ENCODE measurements around the gene RPS6KA2.
"Not testable (repeated sequence)": the region's sequence is repeated elsewhere in the genome, so short reads cannot be mapped to it uniquely, and the experiment has no call there.

Gene RPS6KA2

GRCh38 chr6:166553563-166554271, 73.3 kb downstream of the RPS6KA2 start:
- no peak for DNase-seq (ENCODE audit: low spot score)

DNA sequence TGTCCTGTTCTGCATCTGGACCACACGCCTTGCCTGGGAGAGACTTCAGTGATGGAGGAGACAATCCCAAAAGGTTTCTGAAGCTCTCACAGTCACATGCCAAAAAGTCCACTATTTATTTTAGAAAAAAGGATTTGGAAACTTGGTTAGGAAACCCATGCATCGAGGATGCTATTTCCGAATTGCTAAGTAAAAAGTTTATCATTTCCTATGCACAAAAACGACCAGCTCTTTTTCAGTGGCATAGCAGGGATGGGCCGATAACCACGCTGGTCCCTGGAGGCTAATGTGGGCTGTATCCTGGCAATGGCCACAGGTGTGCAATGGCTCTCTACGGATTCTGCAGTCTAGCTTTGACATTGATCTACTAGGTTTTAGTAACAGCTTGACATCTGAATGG, 74.5 kb downstream of the RPS6KA2 start:
- DNase-seq (ENCODE audit: low spot score), result no peak

DNA sequence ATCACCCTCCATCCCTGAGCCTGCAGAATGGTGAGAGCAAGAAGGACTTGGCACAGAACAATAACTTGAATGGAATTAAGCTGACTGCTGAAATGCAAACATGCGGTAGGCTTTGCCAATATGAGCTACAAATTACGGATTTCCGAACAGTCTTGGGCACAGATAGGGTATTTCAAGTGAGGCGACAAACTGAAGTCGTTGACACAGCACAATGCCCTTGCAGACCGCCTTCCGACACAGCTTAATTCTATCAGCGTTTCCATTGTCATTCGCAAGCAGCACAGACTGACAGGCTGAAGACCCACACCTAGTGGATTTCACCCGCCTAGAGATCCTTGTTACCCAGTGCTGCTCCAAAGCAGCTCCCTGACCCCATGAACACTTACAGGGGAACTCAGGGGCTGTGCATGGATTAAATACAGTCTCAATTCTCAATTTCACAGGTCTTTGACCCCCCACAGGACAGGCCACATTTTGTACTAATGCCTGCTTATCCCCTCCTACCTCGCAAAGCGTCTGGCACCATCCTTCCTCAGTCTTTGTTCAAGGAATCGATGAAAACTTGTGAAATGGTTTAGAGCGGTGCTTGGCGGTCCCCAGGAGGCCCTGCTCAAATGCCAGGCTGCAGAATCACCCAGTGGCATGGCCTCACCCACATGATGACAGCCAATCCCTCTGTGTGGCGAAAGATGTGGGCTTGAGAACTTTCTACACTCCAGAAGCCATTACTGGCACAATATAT, 75.1 kb downstream of the RPS6KA2 start:
- DNase-seq (ENCODE audit: low spot score), result no peak

DNA sequence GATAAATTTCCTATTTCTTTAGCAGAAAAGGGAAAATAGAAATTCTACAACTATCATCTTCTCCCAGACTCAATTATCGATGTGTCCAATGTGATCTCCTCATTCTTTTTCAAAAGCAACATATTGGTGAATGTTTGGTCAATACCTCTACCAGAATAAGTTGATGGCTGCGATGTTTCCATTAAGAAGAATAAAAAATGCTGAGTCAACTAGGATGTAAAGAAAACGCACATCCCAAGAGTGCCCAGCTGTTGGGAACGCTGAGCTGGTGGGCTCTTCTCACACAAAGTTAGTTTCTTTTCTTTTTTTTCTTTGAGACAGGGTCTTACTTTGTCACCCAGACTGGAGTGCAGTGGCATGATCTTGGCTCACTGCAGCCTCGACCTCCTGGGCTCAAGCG, 80.4 kb downstream of the RPS6KA2 start:
- DNase-seq (ENCODE audit: low spot score), result no peak

DNA sequence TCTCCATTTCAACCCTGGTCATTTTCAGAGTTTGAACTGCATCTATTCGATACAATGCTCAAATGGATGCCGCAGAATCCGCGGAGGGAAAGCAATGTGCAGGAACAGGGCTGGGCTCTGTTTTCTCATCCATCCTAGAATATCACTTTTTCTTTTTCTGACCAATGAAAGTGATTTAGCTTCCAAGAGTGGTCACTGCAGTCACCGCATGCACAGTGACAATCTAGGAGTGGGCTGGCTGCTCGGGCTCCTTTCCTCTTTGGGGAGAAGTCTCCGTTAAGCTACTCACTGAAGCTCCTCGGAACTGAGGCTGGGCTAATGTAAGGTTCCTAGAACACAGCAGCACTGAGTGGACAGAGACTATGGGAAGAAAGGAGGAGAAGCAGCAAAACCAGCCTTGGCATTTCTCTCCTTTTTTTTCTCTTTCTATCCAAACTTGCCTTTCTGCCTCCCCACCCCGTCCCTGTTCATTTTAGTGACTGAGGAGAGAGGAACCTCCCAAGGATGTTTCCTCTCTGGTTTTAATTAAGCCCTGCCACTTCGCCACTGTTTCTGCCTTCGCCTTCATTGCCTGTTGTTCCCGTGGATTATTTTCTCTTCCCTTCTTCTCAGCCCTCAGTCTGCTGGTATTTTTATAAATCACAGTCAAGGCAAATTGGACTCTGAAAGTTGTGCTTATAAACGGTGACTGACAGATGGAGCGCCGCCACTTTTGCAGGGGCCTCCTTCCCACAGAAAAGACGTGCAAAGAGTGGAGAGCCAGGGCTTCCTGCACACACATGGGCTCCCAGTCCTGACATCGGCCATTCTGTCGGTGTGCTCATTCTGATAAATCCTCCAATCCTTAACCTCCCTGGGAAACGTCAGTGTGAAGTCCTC, 81.7 kb downstream of the RPS6KA2 start:
- DNase-seq (ENCODE audit: low spot score), result no peak

GRCh38 chr6:166544296-166544605, 82.8 kb downstream of the RPS6KA2 start:
- no peak for DNase-seq (ENCODE audit: low spot score)

DNA sequence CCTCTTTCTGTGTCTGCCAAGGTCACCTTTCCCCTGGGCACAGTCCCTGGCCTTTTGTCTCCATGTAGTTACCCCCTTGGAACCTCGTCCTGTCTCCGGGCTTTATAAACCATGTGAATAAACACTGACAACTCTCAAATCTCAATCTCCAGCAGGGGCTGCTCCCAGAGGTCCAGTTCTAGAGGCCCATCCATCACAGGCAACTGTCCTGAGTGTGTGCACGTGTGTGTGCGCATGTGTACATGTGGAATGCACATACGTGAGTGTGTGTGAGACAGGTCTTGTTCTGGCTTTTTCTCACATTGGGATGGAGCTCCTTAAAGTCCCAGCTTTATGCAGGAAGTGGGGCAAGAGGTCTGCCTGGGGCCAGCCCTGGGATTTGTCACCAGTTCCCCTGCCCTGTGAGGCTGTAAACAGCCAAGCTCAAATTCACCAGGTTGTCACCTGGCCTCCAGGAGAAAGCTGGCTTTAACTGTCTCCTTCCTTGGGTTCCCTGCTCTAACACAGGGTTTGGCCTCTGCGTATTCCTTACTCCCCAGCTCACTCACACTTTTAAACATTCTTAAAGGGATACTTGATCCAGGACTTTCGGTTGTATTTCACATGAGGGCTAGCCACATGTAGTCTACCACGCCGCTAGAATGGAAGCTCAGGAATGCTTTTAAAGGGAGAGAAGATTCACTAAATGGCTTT, 83.3 kb downstream of the RPS6KA2 start:
- no peak for DNase-seq (ENCODE audit: low spot score)

GRCh38 chr6:166542580-166542912, 84.5 kb downstream of the RPS6KA2 start:
- DNase-seq (ENCODE audit: low spot score), result no peak

DNA sequence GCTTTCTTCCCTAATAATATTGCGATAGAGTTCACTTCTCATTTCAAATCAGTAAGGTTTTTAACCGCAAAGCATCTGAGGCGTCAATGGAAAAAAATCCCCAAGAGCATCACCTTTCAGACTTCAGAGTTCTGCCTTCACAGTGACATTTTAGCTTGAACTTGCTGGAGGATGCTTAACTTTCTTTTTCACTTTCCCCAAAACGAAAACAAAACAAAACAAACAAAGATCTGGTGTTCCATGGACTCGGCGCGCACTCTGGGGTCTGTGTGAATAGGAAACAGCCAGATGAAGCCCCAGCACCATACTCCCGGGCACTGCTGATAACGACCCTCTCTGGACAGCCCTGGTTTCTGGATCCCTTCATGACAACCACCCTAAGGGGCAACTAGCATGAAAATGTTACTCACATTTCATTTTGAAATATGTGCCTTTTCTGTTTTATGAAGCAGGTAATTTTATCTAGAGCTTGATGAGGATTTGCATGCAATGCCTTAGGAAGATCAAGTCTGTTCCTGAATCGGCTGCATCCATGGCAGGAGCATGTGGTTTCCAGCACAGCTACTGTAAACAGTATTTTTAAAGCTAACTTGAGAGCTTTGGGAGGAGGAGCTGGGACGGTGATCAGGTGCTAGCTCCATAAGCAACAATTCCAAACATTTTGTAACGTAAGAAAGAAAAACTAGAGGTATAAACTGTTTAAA, 85.0 kb downstream of the RPS6KA2 start:
- DNase-seq (ENCODE audit: low spot score), result peak; percentile 11

DNA sequence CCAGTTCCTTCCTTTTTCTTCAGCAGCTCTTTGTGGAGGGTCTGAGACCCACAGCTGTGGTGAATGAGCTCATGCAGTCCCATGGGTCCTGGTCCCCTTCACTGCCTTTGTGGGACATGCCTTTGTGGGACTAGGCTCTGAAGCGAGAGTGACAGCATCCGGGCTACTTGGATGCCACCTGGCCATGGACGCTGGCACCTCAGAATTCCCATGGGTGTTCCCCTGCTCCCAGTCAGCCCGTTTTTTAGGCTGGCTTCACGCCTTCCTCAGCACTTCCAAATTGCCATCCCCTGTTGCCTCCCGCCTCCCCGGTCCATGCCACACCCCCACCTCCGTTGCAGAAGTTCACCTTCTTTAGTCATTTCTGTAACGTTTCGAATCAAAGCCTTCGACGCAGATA, 85.7 kb downstream of the RPS6KA2 start:
- no peak for DNase-seq (ENCODE audit: low spot score)

DNA sequence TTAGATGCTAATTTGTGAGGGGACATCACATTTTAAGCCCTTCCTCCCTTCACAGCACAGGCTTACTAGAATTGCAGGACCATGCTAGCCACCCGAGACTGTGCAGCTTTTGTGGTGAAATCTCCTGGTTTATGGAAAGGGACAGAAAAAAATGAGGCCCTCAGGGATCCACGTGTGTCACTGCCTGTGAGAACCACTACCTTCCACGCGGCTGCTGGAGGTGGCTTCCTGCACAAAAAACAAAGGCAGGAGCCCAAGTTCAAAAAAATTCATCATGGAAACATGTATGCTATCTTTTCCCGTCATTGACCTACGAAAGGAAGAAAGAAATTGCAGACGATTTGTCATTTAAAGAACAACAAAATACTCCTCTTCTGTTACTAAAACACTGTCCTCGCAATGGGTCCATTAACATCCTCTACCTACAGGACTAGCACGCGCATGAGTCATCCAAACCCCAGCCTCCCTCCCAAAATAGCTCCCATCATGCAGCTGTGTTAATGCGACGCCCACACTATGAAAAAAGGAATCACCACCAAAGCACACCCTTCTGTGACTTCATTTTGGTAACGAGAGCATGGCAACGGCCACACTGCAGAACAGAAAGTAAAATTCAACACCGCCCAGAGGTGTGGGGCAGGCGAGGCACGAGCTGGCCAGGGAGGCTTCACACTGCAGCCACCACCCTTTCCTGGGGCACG, 86.3 kb downstream of the RPS6KA2 start:
- DNase-seq (ENCODE audit: low spot score), result peak; percentile 49

- DNase-seq (ENCODE audit: low spot score), result no peak
Observed at GRCh38 chr6:166539543-166539942, 87.5 kb downstream of the RPS6KA2 start.

DNA sequence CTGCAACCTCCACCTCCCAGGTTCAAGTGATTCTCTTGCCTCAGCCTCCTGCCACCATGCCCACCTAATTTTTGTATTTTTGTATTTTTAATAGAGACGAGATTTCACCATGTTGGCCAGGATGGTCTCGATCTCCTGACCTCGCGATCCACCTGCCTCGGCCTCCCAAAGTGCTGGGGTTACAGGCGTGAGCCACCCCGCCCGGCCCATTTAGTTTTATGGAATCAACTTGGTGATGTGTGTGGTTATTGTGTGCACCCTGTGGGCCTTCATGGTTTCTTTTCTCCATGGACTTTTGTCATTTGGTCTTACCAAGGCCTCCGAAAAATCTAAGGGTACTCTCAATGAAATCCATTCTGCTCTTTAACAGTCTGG, 88.1 kb downstream of the RPS6KA2 start:
- DNase-seq (ENCODE audit: low spot score), result not testable (repeated sequence)

GRCh38 chr6:166538297-166539010, 88.6 kb downstream of the RPS6KA2 start:
- no peak for DNase-seq (ENCODE audit: low spot score)

DNA sequence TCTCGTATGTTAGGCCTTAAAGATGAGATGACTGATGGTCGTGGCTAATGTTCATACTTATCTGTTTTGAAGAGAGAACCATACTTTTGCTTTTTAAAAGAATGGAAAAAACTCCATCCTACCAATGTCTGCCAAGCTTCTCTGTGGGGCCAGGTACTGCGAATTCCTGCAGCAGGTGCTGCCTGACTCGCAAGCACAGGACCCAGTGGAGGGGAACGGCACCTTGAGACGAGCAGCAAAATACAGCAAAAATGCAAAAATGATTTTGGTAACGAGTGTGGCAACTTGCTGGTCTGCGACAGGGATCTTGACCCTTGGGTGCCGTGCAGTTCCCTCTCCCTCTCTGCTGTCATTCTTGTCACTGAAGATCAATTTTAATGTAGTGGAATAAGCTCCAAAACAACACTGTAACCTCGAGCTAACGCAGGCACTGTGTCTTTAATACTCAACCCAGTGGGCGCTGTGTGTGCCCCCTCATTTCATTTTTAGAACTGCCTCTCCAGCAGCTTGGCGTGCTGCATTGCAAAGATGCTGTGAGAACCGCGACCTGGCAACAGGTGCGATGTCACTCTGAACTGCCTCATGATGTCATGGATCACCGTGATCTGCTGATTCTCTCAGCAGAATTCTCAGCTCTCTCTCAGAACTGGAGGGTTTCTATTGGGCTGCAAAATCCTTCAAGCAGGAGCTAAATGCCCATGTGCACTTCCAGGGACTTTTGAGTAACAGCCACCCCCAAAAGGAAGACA, 92.2 kb downstream of the RPS6KA2 start:
- no peak for DNase-seq (ENCODE audit: low spot score)

- DNase-seq (ENCODE audit: low spot score), result no peak
Observed at GRCh38 chr6:166533205-166533824, 93.7 kb downstream of the RPS6KA2 start.

- no peak for DNase-seq (ENCODE audit: low spot score)
Observed at GRCh38 chr6:166532302-166532701, 94.7 kb downstream of the RPS6KA2 start.

- DNase-seq (ENCODE audit: low spot score), result no peak
Observed at GRCh38 chr6:166530211-166531095, 96.6 kb downstream of the RPS6KA2 start.
